Measurements from ENCODE around the gene KCNA1.
"Not testable (repeated sequence)": the region's sequence is repeated elsewhere in the genome, so short reads cannot be mapped to it uniquely, and the experiment has no call there.

The KCNA1 gene

GRCh38 chr12:4909734-4910501 is at the start of gene KCNA1:
TSS of gene KCNA1 (plus strand) at chr12:4909905. CDS start at chr12:4911379, 1,474 bp downstream.
- no peak for DNase-seq (ENCODE audit: low spot score)

- no peak for DNase-seq (ENCODE audit: low spot score)
Measured at GRCh38 chr12:4860741-4861140, 49.0 kb upstream of the KCNA1 start.

GRCh38 chr12:4862809-4863208 is 46.9 kb upstream of the KCNA1 start:
- no peak for DNase-seq (ENCODE audit: low spot score)

- DNase-seq (ENCODE audit: low spot score) = no peak
Measured at GRCh38 chr12:4864575-4864974, 45.1 kb upstream of the KCNA1 start.

- no peak for DNase-seq (ENCODE audit: low spot score)
Measured at GRCh38 chr12:4865246-4865645, 44.5 kb upstream of the KCNA1 start.

- DNase-seq (ENCODE audit: low spot score) = no peak
Measured at GRCh38 chr12:4866299-4866698, 43.4 kb upstream of the KCNA1 start.

- no peak for DNase-seq (ENCODE audit: low spot score)
Measured at GRCh38 chr12:4867384-4867783, 42.3 kb upstream of the KCNA1 start.

- no peak for DNase-seq (ENCODE audit: low spot score)
Measured at GRCh38 chr12:4870423-4870822, 39.3 kb upstream of the KCNA1 start.

GRCh38 chr12:4871514-4871913 is 38.2 kb upstream of the KCNA1 start:
- no peak for DNase-seq (ENCODE audit: low spot score)

GRCh38 chr12:4873947-4874346 is 35.8 kb upstream of the KCNA1 start:
- DNase-seq (ENCODE audit: low spot score) = no peak

- no peak for DNase-seq (ENCODE audit: low spot score)
Measured at GRCh38 chr12:4874671-4875070, 35.0 kb upstream of the KCNA1 start.

GRCh38 chr12:4879481-4879880 is 30.2 kb upstream of the KCNA1 start:
- DNase-seq (ENCODE audit: low spot score) = not testable (repeated sequence)

- no peak for DNase-seq (ENCODE audit: low spot score)
Measured at GRCh38 chr12:4881266-4882064, 28.2 kb upstream of the KCNA1 start.

- DNase-seq (ENCODE audit: low spot score) = no peak
Measured at GRCh38 chr12:4891866-4892265, 17.8 kb upstream of the KCNA1 start.

GRCh38 chr12:4892418-4892817 is 17.3 kb upstream of the KCNA1 start:
- no peak for DNase-seq (ENCODE audit: low spot score)

- DNase-seq (ENCODE audit: low spot score) = no peak
Measured at GRCh38 chr12:4894019-4894418, 15.7 kb upstream of the KCNA1 start.

- no peak for DNase-seq (ENCODE audit: low spot score)
Measured at GRCh38 chr12:4899364-4899763, 10.3 kb upstream of the KCNA1 start.

- DNase-seq (ENCODE audit: low spot score) = no peak
Measured at GRCh38 chr12:4900327-4900726, 9.4 kb upstream of the KCNA1 start.

- DNase-seq (ENCODE audit: low spot score) = no peak
Measured at GRCh38 chr12:4905316-4905715, 4.4 kb upstream of the KCNA1 start.

- DNase-seq (ENCODE audit: low spot score) = no peak
Measured at GRCh38 chr12:4908684-4909409, 858 bp upstream of the KCNA1 start.

GRCh38 chr12:4909410-4909733 is 333 bp upstream of the KCNA1 start:
- no peak for DNase-seq (ENCODE audit: low spot score)

- DNase-seq (ENCODE audit: low spot score) = no peak
Measured at GRCh38 chr12:4910502-4911315, 1.0 kb downstream of the KCNA1 start.

Data from kidney capillary endothelial cell (primary cell).